Measurements from ENCODE around the gene KDM1A. TPM values are rescaled to one million over a fixed set of nuclear protein-coding genes. Genes with fewer than 3 reads are reported as not detected.

Gene KDM1A
- total RNA-seq, 1 experiment from 2014 or later, result 204 TPM

DNA sequence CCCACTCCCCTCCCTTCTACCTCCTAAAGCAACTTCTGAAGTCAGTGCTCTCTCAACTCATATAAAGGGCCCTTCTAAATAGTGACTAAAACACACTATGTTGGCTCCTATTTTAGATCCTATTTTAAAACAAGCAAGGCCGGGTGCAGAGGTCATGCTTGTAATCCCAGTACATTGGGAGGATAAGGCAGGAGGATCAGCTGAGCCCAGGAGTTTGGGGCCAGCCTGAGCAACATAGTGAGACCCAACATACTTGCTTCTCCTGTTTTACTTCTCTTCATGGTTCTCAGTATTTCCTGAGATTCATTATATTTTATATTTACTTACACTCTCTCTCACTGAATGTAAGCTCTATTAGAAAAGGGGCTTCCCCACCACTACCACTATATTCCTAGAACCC is 106.9 kb downstream of the KDM1A start:
- Mint-ChIP-seq H3K27ac (no peak overlapping the region), H3K27me3 (ENCODE audit: low read depth) (no peaks in the 10 kb centered on the region), H3K9me3 (no peaks in the 10 kb centered on the region), H3K36me3 (ENCODE audit: insufficient read depth in 1 of 3, low read depth in 3 of 3) (0 out of 7 replicates have a peak, but pooled peaks cover 0 to 2% (median 0%) of the 10 kb centered on the region in 3 experiments), H3K4me1 (peaks cover 16% of the 10 kb centered on the region in 2 experiments), H3K4me3 (no peak overlapping the region)
- no peak overlapping the region for H3K23ac ChIP-seq (ENCODE audit: insufficient read length, low read depth, low read length)
- H3K4ac ChIP-seq (ENCODE audit: low read depth, low read length), result no peak overlapping the region
- H2BK120ac ChIP-seq (ENCODE audit: low read depth, low read length, poor library complexity, severe bottlenecking), result no peak overlapping the region
- H3K27me3 ChIP-seq (ENCODE audit: insufficient read depth, low read length), result no peaks in the 10 kb centered on the region
- H3K9ac ChIP-seq (ENCODE audit: extremely low read depth, insufficient read length, low read length), result no peak overlapping the region
- no peak overlapping the region for H2AK5ac ChIP-seq (ENCODE audit: insufficient read length, low read length)
- H3K79me2 ChIP-seq (ENCODE audit: insufficient read depth, low read length), result peaks cover 16% of the 10 kb centered on the region
- H3K23me2 ChIP-seq (ENCODE audit: insufficient read length, low read depth, low read length, poor library complexity, severe bottlenecking), result no peaks in the 10 kb centered on the region
- H4K91ac ChIP-seq (ENCODE audit: insufficient read length, low read depth, low read length), result no peak overlapping the region
- no peak overlapping the region for H3K4me2 ChIP-seq (ENCODE audit: insufficient read depth, insufficient read length, low read length)
- H2AFZ ChIP-seq (ENCODE audit: low read length), result no peak overlapping the region
- no peak overlapping the region for H4K5ac ChIP-seq (ENCODE audit: insufficient read length, low read depth, low read length)
- TF ChIP-seq, protein P1, sequence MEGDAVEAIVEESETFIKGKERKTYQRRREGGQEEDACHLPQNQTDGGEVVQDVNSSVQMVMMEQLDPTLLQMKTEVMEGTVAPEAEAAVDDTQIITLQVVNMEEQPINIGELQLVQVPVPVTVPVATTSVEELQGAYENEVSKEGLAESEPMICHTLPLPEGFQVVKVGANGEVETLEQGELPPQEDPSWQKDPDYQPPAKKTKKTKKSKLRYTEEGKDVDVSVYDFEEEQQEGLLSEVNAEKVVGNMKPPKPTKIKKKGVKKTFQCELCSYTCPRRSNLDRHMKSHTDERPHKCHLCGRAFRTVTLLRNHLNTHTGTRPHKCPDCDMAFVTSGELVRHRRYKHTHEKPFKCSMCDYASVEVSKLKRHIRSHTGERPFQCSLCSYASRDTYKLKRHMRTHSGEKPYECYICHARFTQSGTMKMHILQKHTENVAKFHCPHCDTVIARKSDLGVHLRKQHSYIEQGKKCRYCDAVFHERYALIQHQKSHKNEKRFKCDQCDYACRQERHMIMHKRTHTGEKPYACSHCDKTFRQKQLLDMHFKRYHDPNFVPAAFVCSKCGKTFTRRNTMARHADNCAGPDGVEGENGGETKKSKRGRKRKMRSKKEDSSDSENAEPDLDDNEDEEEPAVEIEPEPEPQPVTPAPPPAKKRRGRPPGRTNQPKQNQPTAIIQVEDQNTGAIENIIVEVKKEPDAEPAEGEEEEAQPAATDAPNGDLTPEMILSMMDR (conservative IDR thresholded peaks at IDR 0.05), result no peak
- H3K79me1 ChIP-seq (ENCODE audit: insufficient read depth, low read depth, low read length, poor library complexity, severe bottlenecking), result peaks cover 3% of the 10 kb centered on the region
- peaks cover 4% of the 10 kb centered on the region; the same call in 1 of the 2 replicates for H3K4me1 ChIP-seq (ENCODE audit: insufficient read depth, low read length)
- WGBS (ENCODE audit: extremely low coverage, insufficient read length, low lambda C conversion rate), result no CpG with 5 or more reads among the region's 1 CpG
- no peak overlapping the region for H3K27ac ChIP-seq (ENCODE audit: insufficient read length, low read depth, low read length)
- no peak overlapping the region for H2BK15ac ChIP-seq (ENCODE audit: low read depth, low read length)
- no peak overlapping the region for H2BK5ac ChIP-seq (ENCODE audit: insufficient read length, low read length)
- H3K18ac ChIP-seq (ENCODE audit: insufficient read length, low read depth, low read length), result no peak overlapping the region
- no peaks in the 10 kb centered on the region for H3K9me3 ChIP-seq (ENCODE audit: control insufficient read depth, low read depth, low read length)
- no peak overlapping the region for H4K8ac ChIP-seq (replicated peaks; ENCODE audit: insufficient read length, low read depth, low read length)
- no peak for DNase-seq
- no peaks in the 10 kb centered on the region for H4K20me1 ChIP-seq (ENCODE audit: control insufficient read depth, insufficient read depth, insufficient read length)
- no peak overlapping the region for H2BK12ac ChIP-seq (ENCODE audit: insufficient read length, low read depth, low read length)
- H3K56ac ChIP-seq (ENCODE audit: insufficient read length, low read depth, low read length), result no peak overlapping the region
- H3K14ac ChIP-seq (ENCODE audit: insufficient read depth, low read length), result no peak overlapping the region
- H2BK20ac ChIP-seq (ENCODE audit: low read depth, low read length, poor library complexity, severe bottlenecking), result no peak overlapping the region
- H3T11ph ChIP-seq (ENCODE audit: low read length), result no peak overlapping the region

Measured in H9 (cell line).